ENCODE results near the gene TMEM158.

DNA sequence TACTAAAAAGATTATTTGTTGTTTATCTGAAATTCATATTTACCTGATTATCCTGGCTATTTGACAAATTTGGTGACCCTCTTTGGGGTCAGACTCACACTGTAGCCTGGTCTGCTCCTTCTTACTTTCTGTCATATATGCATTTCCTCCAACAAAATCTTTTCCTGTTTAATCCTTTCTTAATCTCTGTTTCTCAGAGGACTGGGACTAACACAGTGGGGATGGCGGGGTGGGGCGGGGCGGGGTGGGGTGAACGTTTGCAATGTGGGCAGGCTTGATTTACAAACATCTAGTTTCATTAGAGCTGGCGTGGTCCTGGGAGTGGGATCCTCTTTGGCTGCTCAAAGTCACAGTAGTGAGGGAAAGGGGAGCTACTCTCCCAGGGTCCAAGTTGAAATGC is 44.6 kb downstream of the TMEM158 start:
- TF ChIP-seq, protein P1, sequence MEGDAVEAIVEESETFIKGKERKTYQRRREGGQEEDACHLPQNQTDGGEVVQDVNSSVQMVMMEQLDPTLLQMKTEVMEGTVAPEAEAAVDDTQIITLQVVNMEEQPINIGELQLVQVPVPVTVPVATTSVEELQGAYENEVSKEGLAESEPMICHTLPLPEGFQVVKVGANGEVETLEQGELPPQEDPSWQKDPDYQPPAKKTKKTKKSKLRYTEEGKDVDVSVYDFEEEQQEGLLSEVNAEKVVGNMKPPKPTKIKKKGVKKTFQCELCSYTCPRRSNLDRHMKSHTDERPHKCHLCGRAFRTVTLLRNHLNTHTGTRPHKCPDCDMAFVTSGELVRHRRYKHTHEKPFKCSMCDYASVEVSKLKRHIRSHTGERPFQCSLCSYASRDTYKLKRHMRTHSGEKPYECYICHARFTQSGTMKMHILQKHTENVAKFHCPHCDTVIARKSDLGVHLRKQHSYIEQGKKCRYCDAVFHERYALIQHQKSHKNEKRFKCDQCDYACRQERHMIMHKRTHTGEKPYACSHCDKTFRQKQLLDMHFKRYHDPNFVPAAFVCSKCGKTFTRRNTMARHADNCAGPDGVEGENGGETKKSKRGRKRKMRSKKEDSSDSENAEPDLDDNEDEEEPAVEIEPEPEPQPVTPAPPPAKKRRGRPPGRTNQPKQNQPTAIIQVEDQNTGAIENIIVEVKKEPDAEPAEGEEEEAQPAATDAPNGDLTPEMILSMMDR (conservative IDR thresholded peaks at IDR 0.05 in 1 of 2, IDR thresholded peaks at IDR 0.05 in 1 of 2; ENCODE audit: extremely low read depth in 1 of 2, insufficient read depth in 1 of 2, low read depth in 1 of 2, low read length in 2 of 2) = no peak
- TF ChIP-seq EZH2 (IDR thresholded peaks at IDR 0.05; ENCODE audit: borderline replicate concordance, low read length) = no peak
